IMR-90 (cell line): Measurements from ENCODE around the gene OTUD6A. TPM values are rescaled to one million over a fixed set of nuclear protein-coding genes. Genes with fewer than 3 reads are reported as not detected.

ENCODE experiments used
- ATAC-seq: fragments of 200-7000 bp; cut with Tn5 transposase; 2 replicates; pipeline ENCODE4 v1.9.1; 2020; ENCODE audit warnings: low read depth, mild to moderate bottlenecking, moderate library complexity
- BruUV-seq: library from RNA; stranded (reverse); fragments of 400-500 nt; replicated peaks from 2 replicates; lab custom pipeline; 2021; lab: Mats Ljungman, UMichigan
- CTCF ChIA-PET: fragments of 300-600 bp; formaldehyde crosslinking; extraction: SDS; loops from one replicate; lab custom pipeline; 2021; ENCODE audit warnings: antibody characterized with exemption; lab: Yijun Ruan, JAX
- POLR2A ChIA-PET: fragments of 300-600 bp; sonication (Branson Sonifier 250); formaldehyde crosslinking; loops from one replicate; lab custom pipeline; 2022; ENCODE audit warnings: antibody characterized with exemption; ENCODE audit not compliant: unreplicated experiment; lab: Charles Lee
- DNase-seq: peaks from one replicate; pipeline ENCODE4 v3.0.0; 2013
- H2AFZ ChIP-seq: replicated peaks from 2 replicates; pipeline ENCODE3; 2013; ENCODE audit warnings: low read length, mild to moderate bottlenecking; ENCODE audit not compliant: poor library complexity
- H2AK5ac ChIP-seq: 2 replicates; pipeline ENCODE4 v1.6.1; 2013; ENCODE audit warnings: low read depth, low read length, inconsistent platforms
- H2AK9ac ChIP-seq: replicated peaks from 2 replicates; pipeline ENCODE3; 2013; ENCODE audit warnings: mild to moderate bottlenecking, low read depth, low read length, moderate library complexity; ENCODE audit not compliant: poor library complexity
- H2BK120ac ChIP-seq: 2 replicates; pipeline ENCODE4 v1.6.1; 2013; ENCODE audit warnings: low read depth, low read length, inconsistent platforms
- H2BK15ac ChIP-seq: 3 replicates; pipeline ENCODE4 v1.6.1; 2013; ENCODE audit warnings: low read depth, low read length, inconsistent platforms
- H2BK20ac ChIP-seq: 2 replicates; pipeline ENCODE4 v1.6.1; 2013; ENCODE audit warnings: low read depth, mild to moderate bottlenecking, inconsistent platforms, low read length, moderate library complexity
- H2BK5ac ChIP-seq: 2 replicates; pipeline ENCODE4 v1.6.1; 2013; ENCODE audit warnings: mild to moderate bottlenecking, low read depth, low read length, inconsistent platforms; ENCODE audit not compliant: poor library complexity, severe bottlenecking
- H3K14ac ChIP-seq: replicated peaks from 2 replicates; pipeline ENCODE4 v1.6.1; 2013; ENCODE audit warnings: low read depth, low read length, inconsistent platforms
- H3K18ac ChIP-seq: 2 replicates; pipeline ENCODE4 v1.6.1; 2013; ENCODE audit warnings: low read depth, low read length, control low read depth
- H3K23ac ChIP-seq: 2 replicates; pipeline ENCODE4 v1.6.1; 2013; ENCODE audit warnings: low read depth, low read length, inconsistent platforms
- H3K27ac ChIP-seq: 2 replicates; pipeline ENCODE4 v1.5.1; 2013; ENCODE audit warnings: mild to moderate bottlenecking, control low read depth, low read length; ENCODE audit not compliant: insufficient read depth
- H3K27me3 ChIP-seq: 2 replicates; pipeline ENCODE4 v1.6.1; 2013; ENCODE audit warnings: low read length; ENCODE audit not compliant: control insufficient read depth, insufficient read depth
- H3K36me3 ChIP-seq: 2 replicates; pipeline ENCODE4 v1.6.1; 2013; ENCODE audit warnings: low read length, mixed read lengths; ENCODE audit not compliant: control insufficient read depth, insufficient read depth
- H3K4ac ChIP-seq: 2 replicates; pipeline ENCODE4 v1.6.1; 2013; ENCODE audit warnings: low read depth, low read length, inconsistent platforms
- H3K4me1 ChIP-seq: 2 replicates; pipeline ENCODE4 v1.6.1; 2013; ENCODE audit warnings: low read length, mixed read lengths; ENCODE audit not compliant: control insufficient read depth, insufficient read depth
- H3K4me2 ChIP-seq: 2 replicates; pipeline ENCODE4 v1.6.1; 2013; ENCODE audit warnings: low read depth, mild to moderate bottlenecking, control low read depth, low read length, moderate library complexity
- H3K4me3 ChIP-seq: 2 replicates; pipeline ENCODE4 v1.5.1; 2013; ENCODE audit warnings: low read depth, mild to moderate bottlenecking, control low read depth, low read length, moderate library complexity; ENCODE audit not compliant: insufficient read depth
- H3K56ac ChIP-seq: 2 replicates; pipeline ENCODE4 v1.6.1; 2013; ENCODE audit warnings: low read length, inconsistent platforms; ENCODE audit not compliant: insufficient read depth; ENCODE audit errors: extremely low read depth
- H3K79me1 ChIP-seq, 2 experiments: 2 replicates each; pipeline ENCODE4 v1.6.1; 2013; ENCODE audit warnings: low read length in 2 of 2, inconsistent platforms in 1 of 2, low read depth in 1 of 2
- H3K9ac ChIP-seq: 2 replicates; pipeline ENCODE4 v1.6.1; 2013; ENCODE audit warnings: low read depth, low read length, control low read depth
- H3K9me1 ChIP-seq: 2 replicates; pipeline ENCODE4 v1.6.1; 2013; ENCODE audit warnings: low read length, inconsistent platforms; ENCODE audit not compliant: insufficient read depth
- H3K9me3 ChIP-seq: 2 replicates; pipeline ENCODE4 v1.6.1; 2013; ENCODE audit warnings: low read length; ENCODE audit not compliant: control insufficient read depth, insufficient read depth
- H4K20me1 ChIP-seq: 2 replicates; pipeline ENCODE4 v1.6.1; 2013; ENCODE audit warnings: low read length, inconsistent platforms; ENCODE audit not compliant: insufficient read depth
- H4K5ac ChIP-seq: 2 replicates; pipeline ENCODE4 v1.6.1; 2013; ENCODE audit warnings: mild to moderate bottlenecking, low read depth, low read length, control low read depth
- H4K8ac ChIP-seq, 2 experiments: 2 replicates each; pipeline ENCODE4 v1.6.1; 2013; ENCODE audit warnings: low read depth in 2 of 2, low read length in 2 of 2, control low read depth in 1 of 2, inconsistent platforms in 1 of 2
- H4K91ac ChIP-seq: 2 replicates; pipeline ENCODE4 v1.6.1; 2013; ENCODE audit warnings: low read depth, low read length, inconsistent platforms; ENCODE audit not compliant: insufficient read depth
- BHLHE40 ChIP-seq: fragments of 150-350 bp; IDR thresholded peaks from 2 replicates; pipeline ENCODE4 v1.6.1; 2016; ENCODE audit warnings: mild to moderate bottlenecking, low read depth, low read length
- CEBPB ChIP-seq: IDR thresholded peaks from 2 replicates; pipeline ENCODE4 v1.6.1; 2012; ENCODE audit warnings: low read depth, low read length, improper control_type of control experiment
- CTCF ChIP-seq: conservative IDR thresholded peaks from 2 replicates; pipeline ENCODE4 v1.5.1; 2012; ENCODE audit warnings: mild to moderate bottlenecking, low read depth, low read length, improper control_type of control experiment
- ELK1 ChIP-seq: fragments of 150-350 bp; IDR thresholded peaks from 2 replicates; pipeline ENCODE4 v1.6.1; 2016; ENCODE audit warnings: low read depth, mild to moderate bottlenecking, low read length, moderate library complexity, borderline replicate concordance
- MAFK ChIP-seq: IDR thresholded peaks from 2 replicates; pipeline ENCODE4 v1.6.1; 2012; ENCODE audit warnings: low read depth, low read length, improper control_type of control experiment
- MAZ ChIP-seq: IDR thresholded peaks from 2 replicates; pipeline ENCODE4 v1.6.1; 2012; ENCODE audit warnings: low read depth, mild to moderate bottlenecking, low read length, improper control_type of control experiment, moderate library complexity, borderline replicate concordance
- MXI1 ChIP-seq: IDR thresholded peaks from 2 replicates; pipeline ENCODE4 v1.6.1; 2012; ENCODE audit warnings: low read depth, mild to moderate bottlenecking, low read length, moderate library complexity, borderline replicate concordance
- POLR2A ChIP-seq: IDR thresholded peaks from 2 replicates; pipeline ENCODE4 v1.6.1; 2012; ENCODE audit warnings: mild to moderate bottlenecking, low read depth, low read length
- RAD21 ChIP-seq: IDR thresholded peaks from 2 replicates; pipeline ENCODE4 v1.6.1; 2012; ENCODE audit warnings: low read length, improper control_type of control experiment
- RCOR1 ChIP-seq: IDR thresholded peaks from 2 replicates; pipeline ENCODE4 v1.6.1; 2012; ENCODE audit warnings: mild to moderate bottlenecking, low read length, improper control_type of control experiment; ENCODE audit not compliant: insufficient replicate concordance
- RFX5 ChIP-seq: IDR thresholded peaks from 2 replicates; pipeline ENCODE4 v1.8.0; 2012; ENCODE audit warnings: low read depth, mild to moderate bottlenecking, low read length, moderate library complexity
- SMC3 ChIP-seq: fragments of 150-350 bp; IDR thresholded peaks from 2 replicates; pipeline ENCODE4 v1.6.1; 2016; ENCODE audit warnings: low read depth, mild to moderate bottlenecking, antibody characterized with exemption, low read length, moderate library complexity
- WGBS, 2 experiments: methylation state at CpG; one replicate each; pipeline versions ENCODE4 v1.1.5 to v1.1.7; 2013; ENCODE audit warnings: missing lambda C conversion rate in 2 of 2; ENCODE audit not compliant: insufficient read length in 1 of 2; ENCODE audit errors: extremely low coverage in 2 of 2; 5-methylcytosine and 5-hydroxymethylcytosine counted together
- dilution Hi-C: fragments of 300-500 bp; cut with HindIII; formaldehyde crosslinking; loops from one replicate; pipeline ENCODE4 v1.14.3; 2018; ENCODE audit warnings: low sequenced_read_pairs; ENCODE audit not compliant: unreplicated experiment
- in situ Hi-C: fragments of 300-500 bp; cut with MboI; formaldehyde crosslinking; loops from 3 replicates; pipeline ENCODE4 v1.14.3; 2019; ENCODE audit warnings: low sequenced_read_pairs, inconsistent platforms, mixed read lengths
- intact Hi-C: fragments of 100-400 bp; cut with micrococcal nuclease; formaldehyde crosslinking; loops from 2 replicates; pipeline ENCODE4 v1.10.0; 2022
- polyA plus RNA-seq, 3 experiments: library from polyadenylated mRNA; depleted of rRNA; stranded (reverse); fragments of >200 nt; gene quantifications; 2 replicates each; pipeline ENCODE4 v1.2.3, GENCODE V29; 2012; ENCODE audit warnings: low replicate concordance in 1 of 3
- total RNA-seq: library from RNA; depleted of rRNA; stranded (reverse); fragments of >200 nt; gene quantifications from 2 replicates; pipeline ENCODE4 v1.2.3, GENCODE V29; 2012

The OTUD6A gene
- total and polyA plus RNA-seq, 2 of the 4 experiments (the other 2 are of a cell fraction) = not detected

- Histone ChIP-seq H2AFZ (no peak overlapping the region), H4K5ac (no peak overlapping the region), H3K4ac (no peak overlapping the region), H3K18ac (no peak overlapping the region), H2BK5ac (no peak overlapping the region), H3K9me1 (no peaks in the 10 kb centered on the region), H2BK15ac (no peak overlapping the region), H3K23ac (no peak overlapping the region), H3K56ac (no peak overlapping the region), H3K27ac (no peak overlapping the region), H3K4me2 (no peak overlapping the region), H4K91ac (no peak overlapping the region), H2AK9ac (no peak overlapping the region), H3K27me3 (peaks cover 9% of the 10 kb centered on the region), H3K9ac (no peak overlapping the region), H4K8ac (no peak overlapping the region), H3K14ac (no peak overlapping the region), H3K4me1 (no peaks in the 10 kb centered on the region), H4K20me1 (no peaks in the 10 kb centered on the region), H2AK5ac (no peak overlapping the region), H3K9me3 (no peaks in the 10 kb centered on the region), H2BK20ac (no peak overlapping the region), H3K36me3 (no peaks in the 10 kb centered on the region), H2BK120ac (no peak overlapping the region), H3K4me3 (no peak overlapping the region), H3K79me1 (no peaks in the 10 kb centered on the region)
- 38% methylated on average over 1 of the region's 5 CpGs; no CpG with 5 or more reads in 1 of the 2 experiments for WGBS, 2 experiments
- ChIA-PET POLR2A (no interaction called here), CTCF (no interaction called here)
- DNase-seq (no peak), ATAC-seq (no peak)
- dilution Hi-C loops (no loop called here), in situ Hi-C loops (no loop called here), intact Hi-C loops (no loop called here)
- no TSS peak for BruUV-seq
- no peak for TF ChIP-seq SMC3
- TF ChIP-seq CEBPB = no peak
- no peak for TF ChIP-seq RFX5
- TF ChIP-seq MAZ = no peak
- TF ChIP-seq RCOR1 = no peak
- no peak for TF ChIP-seq MAFK
- no peak for TF ChIP-seq RAD21
- TF ChIP-seq POLR2A = no peak
- TF ChIP-seq MXI1 = no peak
- TF ChIP-seq CTCF = no peak
- TF ChIP-seq BHLHE40 = no peak
- TF ChIP-seq ELK1 = no peak
Measured at GRCh38 chrX:70054391-70054790, 7.9 kb upstream of the OTUD6A start.
